HEK293 (cell line): ENCODE data around the gene CDC73.

Experiments
- EGR2 ChIP-seq: fragments of 450-650 bp; formaldehyde crosslinking; IDR thresholded peaks from 2 replicates; pipeline ENCODE4 v1.5.1; 2016; ENCODE audit warnings: low read depth, missing biosample characterization, missing genetic modification characterization
- KLF16 ChIP-seq: fragments of 450-650 bp; formaldehyde crosslinking; IDR thresholded peaks from 2 replicates; pipeline ENCODE4 v1.5.1; 2017; ENCODE audit warnings: missing biosample characterization, missing genetic modification characterization
- KLF8 ChIP-seq: fragments of 450-650 bp; formaldehyde crosslinking; IDR thresholded peaks from 2 replicates; pipeline ENCODE4 v1.5.1; 2016; ENCODE audit warnings: missing biosample characterization, missing genetic modification characterization
- KLF9 ChIP-seq: fragments of 450-650 bp; formaldehyde crosslinking; IDR thresholded peaks from 2 replicates; pipeline ENCODE4 v1.5.1; 2016; ENCODE audit warnings: missing biosample characterization, missing genetic modification characterization, low read depth
- MYNN ChIP-seq: fragments of 450-650 bp; formaldehyde crosslinking; IDR thresholded peaks from 2 replicates; pipeline ENCODE4 v1.5.1; 2016; ENCODE audit warnings: missing biosample characterization, missing genetic modification characterization, borderline replicate concordance
- MZF1 ChIP-seq: fragments of 450-650 bp; formaldehyde crosslinking; IDR thresholded peaks from 2 replicates; pipeline ENCODE4 v1.5.1; 2017; ENCODE audit warnings: missing biosample characterization, missing genetic modification characterization, borderline replicate concordance
- SP2 ChIP-seq: fragments of 450-650 bp; formaldehyde crosslinking; IDR thresholded peaks from 2 replicates; pipeline ENCODE4 v1.5.1; 2016; ENCODE audit warnings: missing biosample characterization, missing genetic modification characterization
- SP3 ChIP-seq: fragments of 450-650 bp; formaldehyde crosslinking; IDR thresholded peaks from 2 replicates; pipeline ENCODE4 v1.5.1; 2016; ENCODE audit warnings: missing biosample characterization, missing genetic modification characterization
- ZNF221 ChIP-seq: fragments of 450-650 bp; formaldehyde crosslinking; IDR thresholded peaks from 2 replicates; pipeline ENCODE4 v1.5.1; 2017; ENCODE audit warnings: missing biosample characterization, missing genetic modification characterization, borderline replicate concordance
- ZNF223 ChIP-seq: fragments of 450-650 bp; formaldehyde crosslinking; IDR thresholded peaks from 2 replicates; pipeline ENCODE4 v1.5.1; 2016; ENCODE audit warnings: missing biosample characterization, missing genetic modification characterization
- ZNF248 ChIP-seq: fragments of 450-650 bp; formaldehyde crosslinking; IDR thresholded peaks from 2 replicates; pipeline ENCODE4 v1.5.1; 2017; ENCODE audit warnings: missing biosample characterization, missing genetic modification characterization
- ZNF266 ChIP-seq: fragments of 450-650 bp; formaldehyde crosslinking; IDR thresholded peaks from 2 replicates; pipeline ENCODE4 v1.5.1; 2016; ENCODE audit warnings: missing biosample characterization, missing genetic modification characterization, low read depth
- ZNF354C ChIP-seq: fragments of 450-650 bp; formaldehyde crosslinking; IDR thresholded peaks from 2 replicates; pipeline ENCODE4 v1.5.1; 2016; ENCODE audit warnings: missing biosample characterization, missing genetic modification characterization, low read depth, borderline replicate concordance
- ZNF404 ChIP-seq: fragments of 450-650 bp; formaldehyde crosslinking; IDR thresholded peaks from 2 replicates; pipeline ENCODE4 v1.5.1; 2017; ENCODE audit warnings: missing biosample characterization, missing genetic modification characterization
- ZNF555 ChIP-seq: fragments of 450-650 bp; formaldehyde crosslinking; conservative IDR thresholded peaks from 2 replicates; pipeline ENCODE4 v1.5.1; 2017; ENCODE audit warnings: missing biosample characterization, mild to moderate bottlenecking, missing genetic modification characterization, inconsistent platforms
- ZNF561 ChIP-seq: fragments of 450-650 bp; IDR thresholded peaks from 2 replicates; pipeline ENCODE4 v1.5.1; 2018; ENCODE audit warnings: missing biosample characterization, missing genetic modification characterization, borderline replicate concordance
- ZNF585B ChIP-seq: fragments of 450-650 bp; formaldehyde crosslinking; IDR thresholded peaks from 2 replicates; pipeline ENCODE4 v1.5.1; 2016; ENCODE audit warnings: missing biosample characterization, missing genetic modification characterization
- ZNF624 ChIP-seq: fragments of 450-650 bp; formaldehyde crosslinking; IDR thresholded peaks from 2 replicates; pipeline ENCODE4 v1.5.1; 2017; ENCODE audit warnings: missing biosample characterization, missing genetic modification characterization
- ZNF629 ChIP-seq: fragments of 450-650 bp; formaldehyde crosslinking; IDR thresholded peaks from 2 replicates; pipeline ENCODE4 v1.5.1; 2017; ENCODE audit warnings: missing biosample characterization, missing genetic modification characterization
- ZNF654 ChIP-seq: fragments of 450-650 bp; formaldehyde crosslinking; IDR thresholded peaks from 2 replicates; pipeline ENCODE4 v1.5.1; 2016; ENCODE audit warnings: low read depth, missing biosample characterization, missing genetic modification characterization
- ZNF664 ChIP-seq: fragments of 450-650 bp; formaldehyde crosslinking; IDR thresholded peaks from 2 replicates; pipeline ENCODE4 v1.5.1; 2016; ENCODE audit warnings: missing biosample characterization, missing genetic modification characterization
- ZNF701 ChIP-seq: fragments of 450-650 bp; formaldehyde crosslinking; IDR thresholded peaks from 2 replicates; pipeline ENCODE4 v1.5.1; 2016; ENCODE audit warnings: missing biosample characterization, missing genetic modification characterization
- ZNF777 ChIP-seq: fragments of 450-650 bp; formaldehyde crosslinking; IDR thresholded peaks from 2 replicates; pipeline ENCODE4 v1.5.1; 2017; ENCODE audit warnings: missing biosample characterization, missing genetic modification characterization, borderline replicate concordance
- ZSCAN16 ChIP-seq: fragments of 450-650 bp; formaldehyde crosslinking; IDR thresholded peaks from 2 replicates; pipeline ENCODE4 v1.5.1; 2016; ENCODE audit warnings: missing biosample characterization, missing genetic modification characterization
- TF ChIP-seq, protein P1 (sequence below): fragments of 450-650 bp; formaldehyde crosslinking; IDR thresholded peaks from 2 replicates; pipeline ENCODE4 v1.5.1; 2017; ENCODE audit warnings: missing biosample characterization, missing genetic modification characterization
- TF ChIP-seq, protein P2 (sequence below): fragments of 450-650 bp; formaldehyde crosslinking; IDR thresholded peaks from 2 replicates; pipeline ENCODE4 v1.5.1; 2017; ENCODE audit warnings: missing biosample characterization, mild to moderate bottlenecking, missing genetic modification characterization, moderate library complexity
- TF ChIP-seq, protein P3 (sequence below): fragments of 450-650 bp; formaldehyde crosslinking; IDR thresholded peaks from 2 replicates; pipeline ENCODE4 v1.5.1; 2016; ENCODE audit warnings: missing biosample characterization, missing genetic modification characterization
- TF ChIP-seq, protein P4 (sequence below): fragments of 450-650 bp; formaldehyde crosslinking; IDR thresholded peaks from 2 replicates; pipeline ENCODE4 v1.5.1; 2016; ENCODE audit warnings: missing biosample characterization, missing genetic modification characterization, borderline replicate concordance
- TF ChIP-seq, protein P5 (sequence below): fragments of 450-650 bp; formaldehyde crosslinking; IDR thresholded peaks from 2 replicates; pipeline ENCODE4 v1.5.1; 2016; ENCODE audit warnings: missing biosample characterization, missing genetic modification characterization, low read depth

CDC73 gene

DNA sequence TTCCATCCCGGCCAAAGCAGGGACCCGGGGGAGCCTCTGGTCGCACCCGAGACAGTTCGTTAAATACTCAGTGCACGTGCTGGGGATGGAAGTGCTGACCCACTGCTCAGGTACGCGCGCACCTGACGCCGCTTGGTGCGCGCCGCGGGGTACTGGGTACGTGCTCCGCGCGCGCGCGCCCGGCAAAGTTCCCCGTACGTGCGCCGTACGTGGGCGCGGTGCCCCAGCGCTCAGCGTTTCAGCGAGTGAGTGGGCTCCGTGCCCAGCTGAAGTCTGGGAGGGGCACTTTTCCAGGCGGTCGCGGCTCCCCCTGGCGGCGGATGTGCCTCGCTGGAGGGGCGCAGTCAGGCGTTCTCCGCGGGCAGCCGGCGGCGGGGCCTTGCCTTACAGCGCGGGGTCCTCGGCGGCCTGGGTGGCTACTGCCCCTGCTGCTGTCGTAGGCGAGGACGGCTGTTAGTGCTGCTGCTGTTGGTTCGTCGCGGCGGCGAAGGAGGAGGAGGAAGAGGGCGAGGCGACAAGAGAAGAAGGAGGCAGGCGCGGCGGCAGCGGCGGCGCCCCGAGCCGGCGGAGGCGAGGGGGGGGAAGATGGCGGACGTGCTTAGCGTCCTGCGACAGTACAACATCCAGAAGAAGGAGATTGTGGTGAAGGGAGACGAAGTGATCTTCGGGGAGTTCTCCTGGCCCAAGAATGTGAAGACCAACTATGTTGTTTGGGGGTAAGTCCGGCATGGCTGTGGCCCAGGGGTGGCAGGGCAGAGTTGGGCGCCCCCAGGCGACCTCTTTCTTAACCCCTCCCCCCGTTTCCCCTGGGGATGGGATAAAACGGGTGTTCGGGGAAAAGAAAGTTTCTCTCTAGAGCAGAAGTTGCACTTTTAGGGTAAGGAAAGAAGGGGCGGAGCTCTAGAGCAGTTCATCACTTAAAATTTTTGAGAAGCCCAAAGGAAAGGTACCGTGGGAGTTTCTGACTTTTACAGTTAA is at the start of gene CDC73 (continued):
- peak; percentile 79 for TF ChIP-seq ZNF561
- 0 out of 2 replicates have a peak, but pooled peaks have one; percentile 8 for TF ChIP-seq ZNF585B (tag by site-specific recombination)
- peak; percentile 84 for TF ChIP-seq KLF16 (tag by site-specific recombination)
- TF ChIP-seq ZNF223 (tag by site-specific recombination) = no peak
- peak; percentile 97 for TF ChIP-seq SP2 (tag by site-specific recombination)
- TF ChIP-seq, protein P1, sequence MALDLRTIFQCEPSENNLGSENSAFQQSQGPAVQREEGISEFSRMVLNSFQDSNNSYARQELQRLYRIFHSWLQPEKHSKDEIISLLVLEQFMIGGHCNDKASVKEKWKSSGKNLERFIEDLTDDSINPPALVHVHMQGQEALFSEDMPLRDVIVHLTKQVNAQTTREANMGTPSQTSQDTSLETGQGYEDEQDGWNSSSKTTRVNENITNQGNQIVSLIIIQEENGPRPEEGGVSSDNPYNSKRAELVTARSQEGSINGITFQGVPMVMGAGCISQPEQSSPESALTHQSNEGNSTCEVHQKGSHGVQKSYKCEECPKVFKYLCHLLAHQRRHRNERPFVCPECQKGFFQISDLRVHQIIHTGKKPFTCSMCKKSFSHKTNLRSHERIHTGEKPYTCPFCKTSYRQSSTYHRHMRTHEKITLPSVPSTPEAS (tag by site-specific recombination) = peak; percentile 33; the same call in 1 of the 2 replicates
- peak; percentile 91 for TF ChIP-seq KLF8
- TF ChIP-seq ZNF654 (tag by site-specific recombination) = peak; percentile 35
- 0 out of 2 replicates have a peak, but pooled peaks have one; percentile 14 for TF ChIP-seq MZF1 (tag by site-specific recombination)
- TF ChIP-seq ZNF221 = no peak
- no peak for TF ChIP-seq ZNF248 (tag by site-specific recombination)
- TF ChIP-seq ZNF629 (tag by site-specific recombination) = peak; percentile 88
- no peak for TF ChIP-seq ZNF266 (tag by site-specific recombination)
- TF ChIP-seq, protein P2, sequence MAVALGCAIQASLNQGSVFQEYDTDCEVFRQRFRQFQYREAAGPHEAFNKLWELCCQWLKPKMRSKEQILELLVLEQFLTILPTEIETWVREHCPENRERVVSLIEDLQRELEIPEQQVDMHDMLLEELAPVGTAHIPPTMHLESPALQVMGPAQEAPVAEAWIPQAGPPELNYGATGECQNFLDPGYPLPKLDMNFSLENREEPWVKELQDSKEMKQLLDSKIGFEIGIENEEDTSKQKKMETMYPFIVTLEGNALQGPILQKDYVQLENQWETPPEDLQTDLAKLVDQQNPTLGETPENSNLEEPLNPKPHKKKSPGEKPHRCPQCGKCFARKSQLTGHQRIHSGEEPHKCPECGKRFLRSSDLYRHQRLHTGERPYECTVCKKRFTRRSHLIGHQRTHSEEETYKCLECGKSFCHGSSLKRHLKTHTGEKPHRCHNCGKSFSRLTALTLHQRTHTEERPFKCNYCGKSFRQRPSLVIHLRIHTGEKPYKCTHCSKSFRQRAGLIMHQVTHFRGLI (tag by site-specific recombination) = no peak; the same call in none of the 2 replicates
- no peak for TF ChIP-seq ZNF404 (tag by site-specific recombination)
- peak; percentile 87 for TF ChIP-seq KLF9 (tag by site-specific recombination)
- TF ChIP-seq ZNF624 (tag by site-specific recombination) = no peak
- TF ChIP-seq ZNF701 (tag by site-specific recombination) = no peak
- TF ChIP-seq ZNF664 (tag by site-specific recombination) = no peak
- TF ChIP-seq SP3 = peak; percentile 91
- peak; percentile 92 for TF ChIP-seq EGR2 (tag by site-specific recombination)
- TF ChIP-seq, protein P3, sequence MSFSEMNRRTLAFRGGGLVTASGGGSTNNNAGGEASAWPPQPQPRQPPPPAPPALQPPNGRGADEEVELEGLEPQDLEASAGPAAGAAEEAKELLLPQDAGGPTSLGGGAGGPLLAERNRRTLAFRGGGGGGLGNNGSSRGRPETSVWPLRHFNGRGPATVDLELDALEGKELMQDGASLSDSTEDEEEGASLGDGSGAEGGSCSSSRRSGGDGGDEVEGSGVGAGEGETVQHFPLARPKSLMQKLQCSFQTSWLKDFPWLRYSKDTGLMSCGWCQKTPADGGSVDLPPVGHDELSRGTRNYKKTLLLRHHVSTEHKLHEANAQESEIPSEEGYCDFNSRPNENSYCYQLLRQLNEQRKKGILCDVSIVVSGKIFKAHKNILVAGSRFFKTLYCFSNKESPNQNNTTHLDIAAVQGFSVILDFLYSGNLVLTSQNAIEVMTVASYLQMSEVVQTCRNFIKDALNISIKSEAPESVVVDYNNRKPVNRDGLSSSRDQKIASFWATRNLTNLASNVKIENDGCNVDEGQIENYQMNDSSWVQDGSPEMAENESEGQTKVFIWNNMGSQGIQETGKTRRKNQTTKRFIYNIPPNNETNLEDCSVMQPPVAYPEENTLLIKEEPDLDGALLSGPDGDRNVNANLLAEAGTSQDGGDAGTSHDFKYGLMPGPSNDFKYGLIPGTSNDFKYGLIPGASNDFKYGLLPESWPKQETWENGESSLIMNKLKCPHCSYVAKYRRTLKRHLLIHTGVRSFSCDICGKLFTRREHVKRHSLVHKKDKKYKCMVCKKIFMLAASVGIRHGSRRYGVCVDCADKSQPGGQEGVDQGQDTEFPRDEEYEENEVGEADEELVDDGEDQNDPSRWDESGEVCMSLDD (tag by site-specific recombination) = peak; percentile 77; the same call in 1 of the 2 replicates
- TF ChIP-seq, protein P4, sequence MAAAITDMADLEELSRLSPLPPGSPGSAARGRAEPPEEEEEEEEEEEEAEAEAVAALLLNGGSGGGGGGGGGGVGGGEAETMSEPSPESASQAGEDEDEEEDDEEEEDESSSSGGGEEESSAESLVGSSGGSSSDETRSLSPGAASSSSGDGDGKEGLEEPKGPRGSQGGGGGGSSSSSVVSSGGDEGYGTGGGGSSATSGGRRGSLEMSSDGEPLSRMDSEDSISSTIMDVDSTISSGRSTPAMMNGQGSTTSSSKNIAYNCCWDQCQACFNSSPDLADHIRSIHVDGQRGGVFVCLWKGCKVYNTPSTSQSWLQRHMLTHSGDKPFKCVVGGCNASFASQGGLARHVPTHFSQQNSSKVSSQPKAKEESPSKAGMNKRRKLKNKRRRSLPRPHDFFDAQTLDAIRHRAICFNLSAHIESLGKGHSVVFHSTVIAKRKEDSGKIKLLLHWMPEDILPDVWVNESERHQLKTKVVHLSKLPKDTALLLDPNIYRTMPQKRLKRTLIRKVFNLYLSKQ (tag by site-specific recombination) = no peak
- TF ChIP-seq ZSCAN16 = no peak; the same call in none of the 2 replicates
- TF ChIP-seq, protein P5, sequence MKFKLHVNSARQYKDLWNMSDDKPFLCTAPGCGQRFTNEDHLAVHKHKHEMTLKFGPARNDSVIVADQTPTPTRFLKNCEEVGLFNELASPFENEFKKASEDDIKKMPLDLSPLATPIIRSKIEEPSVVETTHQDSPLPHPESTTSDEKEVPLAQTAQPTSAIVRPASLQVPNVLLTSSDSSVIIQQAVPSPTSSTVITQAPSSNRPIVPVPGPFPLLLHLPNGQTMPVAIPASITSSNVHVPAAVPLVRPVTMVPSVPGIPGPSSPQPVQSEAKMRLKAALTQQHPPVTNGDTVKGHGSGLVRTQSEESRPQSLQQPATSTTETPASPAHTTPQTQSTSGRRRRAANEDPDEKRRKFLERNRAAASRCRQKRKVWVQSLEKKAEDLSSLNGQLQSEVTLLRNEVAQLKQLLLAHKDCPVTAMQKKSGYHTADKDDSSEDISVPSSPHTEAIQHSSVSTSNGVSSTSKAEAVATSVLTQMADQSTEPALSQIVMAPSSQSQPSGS = no peak
- no peak for TF ChIP-seq ZNF555
- TF ChIP-seq ZNF354C = no peak
- no peak for TF ChIP-seq ZNF777
- TF ChIP-seq MYNN (tag by site-specific recombination) = no peak
